GM21528 (cell line): ENCODE measurements around the gene FOXP1.

ENCODE experiments used
- ATAC-seq: cut with Tn5 transposase; IDR thresholded peaks from one replicate; pipeline ENCODE4 v1.9.1; 2021; ENCODE audit warnings: mild to moderate bottlenecking, moderate library complexity; ENCODE audit not compliant: unreplicated experiment, low FRiP score

The FOXP1 gene

GRCh38 chr3:71127052-71127831 lies 456.3 kb downstream of the FOXP1 start:
- ATAC-seq, result no peak

GRCh38 chr3:71125738-71126137 lies 457.8 kb downstream of the FOXP1 start:
- no peak for ATAC-seq

GRCh38 chr3:71124048-71124447 lies 459.5 kb downstream of the FOXP1 start:
- no peak for ATAC-seq

DNA sequence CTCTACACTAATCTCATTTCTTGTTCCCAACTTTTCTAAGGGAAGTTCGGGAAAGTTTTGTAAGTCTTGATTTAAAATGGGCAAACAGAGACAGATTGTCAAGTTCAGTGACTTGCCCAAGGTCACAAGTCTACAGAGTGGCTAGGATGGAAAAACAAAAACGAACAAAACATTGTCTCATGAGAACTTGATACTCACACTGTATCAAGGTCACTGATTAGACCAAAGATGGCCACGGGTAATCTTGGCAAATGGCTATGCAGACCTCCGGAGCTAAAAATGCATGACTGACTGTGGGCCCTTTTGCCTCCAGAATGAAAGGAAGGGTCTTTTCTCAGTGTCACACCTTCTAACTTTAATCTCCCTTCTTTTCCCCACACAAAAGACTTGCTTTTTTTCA lies 460.9 kb downstream of the FOXP1 start:
- ATAC-seq, result no peak

DNA sequence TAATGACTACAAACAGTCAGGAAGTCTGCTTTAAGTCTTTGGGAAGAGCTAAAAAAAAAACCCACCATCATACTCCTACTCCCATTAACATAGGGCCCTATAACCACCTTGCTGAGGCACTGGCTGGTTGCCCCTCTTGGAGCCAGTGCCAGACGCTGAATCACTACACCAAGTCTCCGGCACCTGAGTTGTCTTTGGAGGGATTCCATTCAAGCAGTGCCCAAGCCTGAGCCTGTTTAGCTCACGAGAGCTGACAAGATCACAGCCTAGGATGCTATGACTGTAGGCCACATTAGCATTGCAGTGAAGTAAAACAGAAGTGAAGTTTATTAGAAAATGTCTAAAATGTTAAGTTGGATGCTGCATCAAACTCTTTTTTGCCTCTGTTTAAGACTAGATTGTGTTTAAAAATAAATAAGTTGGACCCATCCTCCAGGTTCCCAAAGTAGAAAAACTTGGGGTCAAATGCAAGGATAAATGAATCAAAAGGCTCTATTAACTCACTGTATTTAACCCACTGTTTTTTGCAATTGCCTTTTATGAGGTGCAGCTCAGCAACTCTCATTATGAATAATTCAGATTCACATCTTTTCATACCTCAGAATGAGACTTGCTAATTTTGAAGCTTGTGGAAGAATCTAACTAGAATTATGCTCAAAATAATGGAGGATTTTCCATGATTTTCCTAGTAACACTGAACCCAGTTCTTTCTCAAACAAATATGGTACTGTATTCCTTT lies 461.9 kb downstream of the FOXP1 start:
- no peak for ATAC-seq

GRCh38 chr3:71120012-71120411 lies 463.5 kb downstream of the FOXP1 start:
- no peak for ATAC-seq

GRCh38 chr3:71119171-71119570 lies 464.4 kb downstream of the FOXP1 start:
- ATAC-seq, result no peak

DNA sequence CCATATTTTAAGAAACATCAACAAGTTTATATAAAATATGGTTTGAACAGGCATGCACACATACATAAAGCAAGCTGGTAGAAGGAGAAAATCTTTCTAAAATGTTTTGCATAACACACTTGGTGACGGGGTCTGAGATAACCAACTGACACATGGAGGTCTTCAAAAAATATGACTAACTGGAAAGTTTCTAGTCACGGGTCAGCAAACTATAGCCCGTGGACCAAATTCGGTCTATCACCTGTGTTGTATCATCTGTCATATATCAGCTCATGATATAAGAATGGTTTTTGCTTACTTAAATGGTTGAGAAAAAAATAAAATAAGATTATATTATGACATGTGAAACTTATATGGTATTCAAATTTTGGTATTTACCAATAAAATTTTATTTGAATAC lies 465.1 kb downstream of the FOXP1 start:
- no peak for ATAC-seq

- no peak for ATAC-seq
These were observed 465.8 kb downstream of the FOXP1 start for GRCh38 chr3:71117572-71118247.

GRCh38 chr3:71114610-71115009 lies 468.9 kb downstream of the FOXP1 start:
- ATAC-seq, result no peak

GRCh38 chr3:71112576-71112975 lies 471.0 kb downstream of the FOXP1 start:
- no peak for ATAC-seq

GRCh38 chr3:71111784-71112440 lies 471.6 kb downstream of the FOXP1 start:
- ATAC-seq, result no peak

DNA sequence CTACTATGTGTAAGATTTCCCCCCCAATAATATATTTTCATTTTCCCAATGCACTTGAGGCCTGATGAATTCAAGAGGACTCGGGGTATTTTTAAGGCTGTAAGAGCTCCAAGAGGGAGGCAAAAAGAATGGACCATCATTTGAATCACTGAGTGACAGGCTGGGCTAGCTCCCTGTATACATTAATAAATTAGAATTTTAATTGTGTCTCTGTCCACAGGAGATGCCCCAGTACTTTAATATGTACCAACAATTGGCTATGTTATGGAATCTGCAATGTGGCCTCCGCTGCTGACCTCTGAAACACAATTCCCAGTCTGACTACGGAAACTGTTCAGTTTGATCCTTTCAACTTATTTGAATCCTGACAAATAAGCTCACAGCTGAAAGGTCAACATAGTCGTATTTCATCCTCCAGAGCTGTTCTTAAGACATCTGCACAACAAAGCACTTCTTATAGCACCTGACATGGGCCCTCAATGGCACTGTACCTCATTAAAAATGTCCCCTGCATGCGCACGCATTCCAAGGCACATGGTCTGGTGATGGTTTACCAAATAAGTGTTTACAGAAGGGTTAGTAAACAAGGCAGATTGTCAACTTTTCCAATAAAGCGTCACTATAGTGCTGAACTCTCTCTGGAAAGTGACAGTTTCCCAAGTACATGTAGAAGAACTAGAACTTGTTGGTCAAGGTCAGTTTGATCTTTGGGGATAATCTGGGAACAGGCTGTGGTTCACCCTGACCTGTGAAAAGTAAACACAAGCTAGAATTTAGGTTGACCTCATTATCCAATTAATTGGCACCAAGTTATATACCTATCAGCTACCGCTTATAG lies 472.9 kb downstream of the FOXP1 start:
- ATAC-seq, result no peak

GRCh38 chr3:71109977-71110285 lies 473.6 kb downstream of the FOXP1 start:
- no peak for ATAC-seq

- no peak for ATAC-seq
These were observed 474.1 kb downstream of the FOXP1 start for GRCh38 chr3:71109241-71109976.

DNA sequence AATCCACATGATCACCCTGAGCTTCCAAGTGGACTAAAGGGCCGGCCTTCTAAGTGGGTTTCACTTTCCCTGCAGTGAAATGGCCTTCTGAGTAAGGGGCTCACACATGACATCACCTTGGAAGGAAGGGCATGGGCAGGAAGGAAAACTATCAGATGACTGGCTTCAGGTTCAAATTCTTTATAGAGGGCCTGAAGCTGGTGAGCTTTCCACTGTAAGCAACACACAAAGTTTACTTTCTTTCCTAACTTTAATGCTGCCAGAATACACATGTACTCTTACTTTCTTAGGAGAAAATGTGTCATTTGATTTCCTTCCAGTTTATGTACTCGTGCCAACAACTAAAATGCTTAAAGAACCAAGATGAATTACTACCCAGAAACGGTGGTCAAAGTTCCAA lies 475.6 kb downstream of the FOXP1 start:
- ATAC-seq, result no peak

GRCh38 chr3:71104976-71105375 lies 478.6 kb downstream of the FOXP1 start:
- no peak for ATAC-seq

- ATAC-seq, result no peak
These were observed 479.0 kb downstream of the FOXP1 start for GRCh38 chr3:71104556-71104955.

- ATAC-seq, result no peak
These were observed 479.4 kb downstream of the FOXP1 start for GRCh38 chr3:71104121-71104541.
